ENCODE measurements around the gene TSPAN31.
A peak's percentile ranks its signal among the peaks of the same experiment; 100 is the strongest.

Gene TSPAN31

DNA sequence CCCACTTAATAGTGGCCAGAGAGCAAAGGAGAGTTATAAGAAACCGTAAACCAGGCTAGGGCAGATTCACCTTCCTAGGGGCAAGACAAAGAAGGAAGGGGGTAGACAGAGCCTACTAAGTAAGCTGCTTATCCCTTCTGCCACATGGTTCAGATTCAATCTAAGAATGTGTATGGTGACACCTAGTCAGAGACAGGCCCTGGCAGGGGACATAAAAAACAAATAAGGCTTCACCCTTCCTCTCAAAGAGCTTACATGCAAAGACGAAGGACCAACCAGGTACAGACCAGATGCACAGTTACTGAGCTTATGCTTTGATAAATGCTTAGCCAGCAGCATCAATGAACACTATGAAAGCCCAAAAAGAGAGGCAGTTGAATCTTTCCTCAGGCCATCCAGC is 17.6 kb downstream of the TSPAN31 start:
- TF ChIP-seq, protein P1, sequence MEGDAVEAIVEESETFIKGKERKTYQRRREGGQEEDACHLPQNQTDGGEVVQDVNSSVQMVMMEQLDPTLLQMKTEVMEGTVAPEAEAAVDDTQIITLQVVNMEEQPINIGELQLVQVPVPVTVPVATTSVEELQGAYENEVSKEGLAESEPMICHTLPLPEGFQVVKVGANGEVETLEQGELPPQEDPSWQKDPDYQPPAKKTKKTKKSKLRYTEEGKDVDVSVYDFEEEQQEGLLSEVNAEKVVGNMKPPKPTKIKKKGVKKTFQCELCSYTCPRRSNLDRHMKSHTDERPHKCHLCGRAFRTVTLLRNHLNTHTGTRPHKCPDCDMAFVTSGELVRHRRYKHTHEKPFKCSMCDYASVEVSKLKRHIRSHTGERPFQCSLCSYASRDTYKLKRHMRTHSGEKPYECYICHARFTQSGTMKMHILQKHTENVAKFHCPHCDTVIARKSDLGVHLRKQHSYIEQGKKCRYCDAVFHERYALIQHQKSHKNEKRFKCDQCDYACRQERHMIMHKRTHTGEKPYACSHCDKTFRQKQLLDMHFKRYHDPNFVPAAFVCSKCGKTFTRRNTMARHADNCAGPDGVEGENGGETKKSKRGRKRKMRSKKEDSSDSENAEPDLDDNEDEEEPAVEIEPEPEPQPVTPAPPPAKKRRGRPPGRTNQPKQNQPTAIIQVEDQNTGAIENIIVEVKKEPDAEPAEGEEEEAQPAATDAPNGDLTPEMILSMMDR (IDR thresholded peaks at IDR 0.05; ENCODE audit: low read depth, low read length) = no peak
- no peak for DNase-seq (ENCODE audit: extremely low read depth, low read depth)

DNA sequence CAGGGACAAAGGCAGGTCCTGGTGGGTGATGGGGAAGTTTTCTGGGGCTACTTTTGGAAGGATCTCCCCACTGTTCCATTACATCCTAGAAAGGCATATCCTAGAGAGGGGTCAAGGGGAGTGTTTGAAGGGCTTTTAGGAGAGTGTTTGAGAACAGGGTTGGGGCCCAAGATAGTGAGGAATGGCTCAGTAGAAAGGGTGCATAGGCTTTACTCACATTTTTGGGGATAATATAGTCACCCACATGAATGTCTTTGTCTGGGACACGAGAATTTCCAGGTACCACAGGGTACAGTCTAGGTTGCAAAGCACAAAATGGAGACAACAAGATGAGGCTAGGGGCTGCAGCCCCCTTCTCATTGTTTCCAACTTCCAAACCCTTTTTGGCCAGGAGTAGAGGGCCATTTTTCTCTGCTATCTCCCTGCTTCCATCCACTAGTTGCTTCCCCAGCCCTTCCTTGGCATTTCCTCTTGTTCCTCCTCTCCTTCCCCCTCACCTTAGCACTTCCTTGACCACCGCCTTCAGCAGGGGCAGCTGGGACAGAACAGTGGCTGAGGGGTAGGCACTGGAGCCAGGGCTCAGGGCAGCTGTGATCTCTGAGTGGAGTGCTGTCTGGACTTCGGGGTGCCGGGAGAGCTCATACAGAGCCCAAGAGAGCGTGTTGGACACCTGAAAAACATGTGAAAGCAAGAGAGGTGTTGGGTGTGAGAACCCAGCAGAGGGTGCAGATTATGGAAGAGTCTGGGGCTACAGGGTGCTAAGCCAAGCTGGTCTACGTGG is 19.2 kb downstream of the TSPAN31 start:
- TF ChIP-seq, protein P1 (IDR thresholded peaks at IDR 0.05; ENCODE audit: low read depth, low read length) = no peak
- DNase-seq (ENCODE audit: extremely low read depth, low read depth) = no peak

DNA sequence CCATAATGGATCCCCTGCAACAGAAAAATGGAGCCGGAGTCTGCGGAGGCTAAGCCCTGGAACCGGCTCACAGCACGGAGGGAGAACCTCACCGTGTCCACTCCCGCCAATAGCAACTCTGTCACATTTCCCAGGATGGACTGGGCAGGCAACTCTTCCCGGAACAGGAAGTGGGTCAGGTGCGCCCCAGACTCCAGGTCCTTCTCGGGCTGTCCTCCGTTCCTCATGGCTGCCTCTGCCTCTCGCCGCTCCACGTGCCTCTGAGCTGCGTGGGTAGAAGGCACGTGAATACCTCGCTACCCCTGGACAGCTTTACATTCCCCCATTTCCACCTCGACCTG is 19.8 kb downstream of the TSPAN31 start:
- DNase-seq (ENCODE audit: extremely low read depth, low read depth) = no peak
- TF ChIP-seq, protein P1 (IDR thresholded peaks at IDR 0.05; ENCODE audit: low read depth, low read length) = no peak

DNA sequence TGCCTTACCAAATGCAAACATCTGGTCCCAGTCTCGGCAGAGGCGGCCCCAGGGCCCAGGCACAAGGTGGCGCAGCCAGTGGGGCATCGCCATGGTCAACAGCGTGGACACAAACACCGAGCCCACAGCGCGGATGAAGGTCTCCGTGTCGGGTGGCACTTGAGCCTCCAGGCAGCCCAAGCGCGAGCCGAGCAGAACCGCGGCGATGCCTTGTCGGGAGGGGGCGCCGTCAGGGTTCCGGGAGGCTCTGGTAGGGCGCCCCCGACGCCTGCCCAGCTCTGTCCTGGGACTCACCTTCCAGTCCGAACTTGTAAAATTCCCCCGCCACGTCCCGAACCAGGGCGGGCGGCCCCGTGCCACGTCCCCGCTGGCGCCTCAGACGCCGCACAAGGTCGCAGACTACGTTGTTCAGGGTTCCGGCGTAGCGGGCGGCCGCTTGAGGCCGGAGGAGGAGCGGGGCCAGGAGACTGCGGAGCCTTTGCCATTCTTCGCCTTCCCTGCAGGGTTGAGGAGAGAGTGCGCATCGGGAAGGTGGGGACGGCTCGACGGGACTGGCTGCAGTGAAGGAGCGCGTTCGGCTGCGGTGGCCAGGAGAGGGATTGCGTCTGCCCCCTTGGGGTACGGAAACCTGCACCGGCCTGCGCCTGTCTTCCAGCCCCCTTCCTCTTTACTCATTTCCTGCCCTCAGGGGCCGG is 20.3 kb downstream of the TSPAN31 start:
- DNase-seq (ENCODE audit: extremely low read depth, low read depth) = no peak
- TF ChIP-seq, protein P1 (IDR thresholded peaks at IDR 0.05; ENCODE audit: low read depth, low read length) = peak; percentile 37

DNA sequence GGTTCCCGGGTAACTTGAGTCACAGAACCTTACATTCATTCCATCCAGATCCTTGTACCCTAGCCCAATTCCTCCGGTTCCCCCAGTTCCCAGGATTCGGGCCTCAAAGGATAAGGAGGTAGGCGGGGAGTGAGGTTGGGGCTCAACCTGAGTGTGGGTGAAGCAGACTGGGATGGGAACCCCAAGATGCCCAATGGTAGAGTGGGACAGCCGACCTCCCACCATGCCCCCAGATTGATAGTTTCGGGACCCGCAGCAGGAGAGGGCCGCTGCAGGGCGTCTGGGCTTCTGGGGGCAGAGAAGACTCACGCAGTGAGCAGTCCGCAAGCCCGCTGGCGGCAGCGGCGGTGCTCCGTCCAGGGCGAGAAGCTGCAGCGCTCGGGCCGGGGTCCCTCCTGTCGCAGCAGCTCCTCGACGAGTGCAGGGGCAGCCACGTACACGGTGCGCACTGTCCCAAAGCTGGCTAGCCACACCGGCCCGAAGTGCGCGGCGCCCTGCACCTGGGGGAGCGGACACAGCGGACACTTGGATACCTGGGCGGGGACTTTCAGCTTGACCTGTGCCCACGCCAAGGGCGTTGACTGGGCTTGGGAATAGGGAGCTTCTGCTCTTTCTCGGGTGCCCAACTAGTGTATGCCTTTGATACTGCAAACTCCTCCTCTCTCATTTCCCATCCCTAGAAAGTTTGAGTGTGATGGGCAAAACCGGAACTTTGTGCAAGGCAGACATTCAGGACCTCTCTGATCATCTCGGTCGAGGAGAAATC is 21.0 kb downstream of the TSPAN31 start:
- no peak for DNase-seq (ENCODE audit: extremely low read depth, low read depth)
- TF ChIP-seq, protein P1 (IDR thresholded peaks at IDR 0.05; ENCODE audit: low read depth, low read length) = no peak

DNA sequence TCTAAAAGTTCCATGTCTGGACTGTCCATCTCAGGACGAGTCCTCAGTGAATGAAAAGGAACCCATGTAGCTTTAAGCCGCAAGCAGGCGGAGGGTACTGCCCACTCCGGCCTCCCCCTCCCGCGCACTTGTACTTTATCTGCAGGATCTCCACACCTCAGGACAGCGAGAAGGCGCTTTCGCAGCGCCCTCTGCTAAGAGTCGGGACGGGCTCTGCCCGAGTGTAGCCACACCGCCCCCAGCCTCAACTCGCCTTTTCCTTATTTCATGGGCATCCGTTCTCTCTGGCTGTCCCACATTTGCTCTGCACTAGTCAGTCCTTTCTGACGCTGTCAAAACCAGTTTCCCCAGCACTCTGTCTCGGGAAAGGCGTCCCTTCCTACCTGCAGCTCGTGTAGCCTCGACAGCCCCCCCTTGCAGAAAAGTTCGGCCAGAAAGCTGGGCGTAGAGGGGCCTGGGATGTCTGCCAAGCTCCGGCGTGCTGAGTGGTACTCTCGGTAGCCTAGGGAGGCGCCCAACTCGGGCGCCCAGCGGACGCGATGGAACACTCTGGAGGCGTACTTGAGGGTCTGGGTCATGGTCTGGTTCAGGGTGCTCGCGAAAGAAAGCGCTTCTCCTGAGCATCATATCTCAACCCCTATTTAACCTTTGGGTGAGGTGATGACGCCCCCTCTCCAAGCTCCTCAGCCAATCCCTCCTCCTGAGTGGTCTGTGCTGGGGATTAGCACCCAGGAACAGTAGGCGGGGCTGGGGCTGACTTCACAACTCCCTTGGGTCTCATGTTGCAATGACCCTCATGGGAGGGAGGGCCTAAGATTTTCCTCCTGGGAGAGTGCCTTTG is 21.8 kb downstream of the TSPAN31 start, which contains the start of gene CYP27B1:
CYP27B1 (minus strand) TSS at position 615 of the 841 bp plus-strand sequence; CDS start at position 578, 37 bp downstream.
- no peak for DNase-seq (ENCODE audit: extremely low read depth, low read depth)
- TF ChIP-seq, protein P1 (IDR thresholded peaks at IDR 0.05; ENCODE audit: low read depth, low read length) = no peak; the same call in 1 of the 2 replicates
